ENCODE results near the gene EEPD1. TPM values are rescaled to one million over a fixed set of nuclear protein-coding genes. Genes with fewer than 3 reads are reported as not detected.

Gene EEPD1
- total RNA-seq, 1 donor from 2014 or later = 0.64 TPM

DNA sequence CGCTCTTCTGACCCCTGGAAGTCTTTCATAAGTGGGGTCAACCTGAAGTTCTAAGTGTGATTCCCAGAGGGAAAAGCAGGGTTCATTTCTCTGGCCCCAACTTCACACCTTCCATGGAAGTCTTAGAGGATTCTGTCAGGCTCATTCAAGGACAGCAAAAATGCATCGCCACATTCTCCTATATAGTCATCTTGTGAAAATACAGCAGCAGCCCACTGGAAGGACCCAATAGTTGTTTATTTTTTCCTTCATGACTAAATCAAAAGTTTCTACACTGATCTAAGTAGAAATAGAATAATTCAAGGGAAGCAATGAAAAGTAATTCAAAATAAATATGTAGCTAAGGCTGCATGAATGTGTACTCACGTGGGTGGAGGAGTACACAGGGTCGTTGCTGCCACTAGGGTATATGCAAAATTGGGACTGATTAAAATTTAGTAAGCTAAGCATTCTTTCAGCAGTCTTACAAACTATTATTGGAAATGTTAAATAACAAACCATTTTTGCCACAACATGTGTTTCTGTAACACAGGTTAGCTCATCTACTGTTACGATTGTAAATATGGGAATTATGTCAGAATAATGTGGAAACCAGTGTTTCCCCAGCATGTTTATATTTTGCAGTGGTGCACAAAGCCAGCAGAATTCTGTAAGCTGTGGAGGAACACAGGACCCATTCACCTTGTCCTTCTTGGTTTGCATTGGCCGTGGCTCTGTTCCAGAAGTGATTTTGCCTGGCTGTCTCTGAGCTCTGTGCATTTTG, 33.5 kb downstream of the EEPD1 start:
- no peaks in the 10 kb centered on the region for H3K36me3 Mint-ChIP-seq (ENCODE audit: low read depth)
- TF ChIP-seq, protein P1, sequence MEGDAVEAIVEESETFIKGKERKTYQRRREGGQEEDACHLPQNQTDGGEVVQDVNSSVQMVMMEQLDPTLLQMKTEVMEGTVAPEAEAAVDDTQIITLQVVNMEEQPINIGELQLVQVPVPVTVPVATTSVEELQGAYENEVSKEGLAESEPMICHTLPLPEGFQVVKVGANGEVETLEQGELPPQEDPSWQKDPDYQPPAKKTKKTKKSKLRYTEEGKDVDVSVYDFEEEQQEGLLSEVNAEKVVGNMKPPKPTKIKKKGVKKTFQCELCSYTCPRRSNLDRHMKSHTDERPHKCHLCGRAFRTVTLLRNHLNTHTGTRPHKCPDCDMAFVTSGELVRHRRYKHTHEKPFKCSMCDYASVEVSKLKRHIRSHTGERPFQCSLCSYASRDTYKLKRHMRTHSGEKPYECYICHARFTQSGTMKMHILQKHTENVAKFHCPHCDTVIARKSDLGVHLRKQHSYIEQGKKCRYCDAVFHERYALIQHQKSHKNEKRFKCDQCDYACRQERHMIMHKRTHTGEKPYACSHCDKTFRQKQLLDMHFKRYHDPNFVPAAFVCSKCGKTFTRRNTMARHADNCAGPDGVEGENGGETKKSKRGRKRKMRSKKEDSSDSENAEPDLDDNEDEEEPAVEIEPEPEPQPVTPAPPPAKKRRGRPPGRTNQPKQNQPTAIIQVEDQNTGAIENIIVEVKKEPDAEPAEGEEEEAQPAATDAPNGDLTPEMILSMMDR (IDR thresholded peaks at IDR 0.05) = no peak
- H3K9me3 Mint-ChIP-seq = no peaks in the 10 kb centered on the region
- H3K27me3 Mint-ChIP-seq = peaks cover 7% of the 10 kb centered on the region
- DNase-seq (no peak), ATAC-seq (ENCODE audit: low read depth) (no peak)
- ChIA-PET CTCF (no interaction called here), POLR2A (no interaction called here)
- intact Hi-C loops (cut with micrococcal nuclease) = no loop called here
- peaks cover 7% of the 10 kb centered on the region for H3K4me1 Mint-ChIP-seq
- H3K4me3 Mint-ChIP-seq = no peak overlapping the region
- H3K27ac Mint-ChIP-seq = no peak overlapping the region

DNA sequence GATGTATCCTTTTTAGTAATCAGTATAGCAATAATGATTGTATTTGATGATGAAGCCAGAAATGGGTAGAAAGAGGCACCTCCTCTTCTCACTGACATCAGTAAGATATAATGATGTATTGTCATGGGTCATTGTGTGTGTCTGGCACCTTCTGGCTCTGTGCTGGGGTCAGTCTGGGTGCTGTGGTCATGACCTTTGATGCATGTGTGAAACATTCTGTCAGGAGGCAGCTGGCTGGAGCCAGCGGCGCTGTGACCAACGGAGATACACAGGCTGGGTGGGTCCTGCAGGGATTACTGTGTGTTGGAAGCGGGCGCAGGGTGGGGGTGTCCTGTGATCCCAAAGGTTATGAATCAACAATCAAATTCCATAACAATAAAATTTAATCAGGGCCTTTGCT, 35.2 kb downstream of the EEPD1 start:
- no peak for DNase-seq
- intact Hi-C loops (cut with micrococcal nuclease) = no loop called here
- POLR2A ChIA-PET = no interaction called here
- H3K9me3 Mint-ChIP-seq = no peaks in the 10 kb centered on the region
- ATAC-seq (ENCODE audit: low read depth) = no peak
- H3K4me3 Mint-ChIP-seq = no peak overlapping the region
- H3K4me1 Mint-ChIP-seq = peaks cover 19% of the 10 kb centered on the region
- no peaks in the 10 kb centered on the region for H3K36me3 Mint-ChIP-seq (ENCODE audit: low read depth)
- TF ChIP-seq, protein P1 (IDR thresholded peaks at IDR 0.05) = no peak
- H3K27ac Mint-ChIP-seq = no peak overlapping the region
- H3K27me3 Mint-ChIP-seq = peaks cover 7% of the 10 kb centered on the region
- CTCF ChIA-PET = no interaction called here

DNA sequence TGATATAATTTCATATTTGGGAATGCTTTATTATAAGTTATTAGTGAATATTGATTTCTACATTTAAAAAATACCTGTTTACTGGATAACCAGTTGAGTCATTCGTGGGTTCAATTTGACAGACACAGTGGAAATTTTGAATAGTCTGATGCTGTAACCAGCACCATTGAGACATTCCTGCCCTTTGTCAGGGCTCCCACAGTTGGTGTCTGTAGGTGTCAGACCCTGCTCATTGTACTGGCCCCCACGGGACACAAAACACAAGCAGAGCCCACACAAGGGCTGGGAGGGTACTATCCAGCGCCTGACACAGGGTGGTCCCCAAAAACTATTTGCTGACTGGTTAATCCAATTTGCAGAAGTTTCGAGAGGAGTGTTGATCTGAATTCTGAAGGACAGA, 35.9 kb downstream of the EEPD1 start:
- TF ChIP-seq, protein P1 (IDR thresholded peaks at IDR 0.05) = no peak
- ATAC-seq (ENCODE audit: low read depth) (no peak), DNase-seq (no peak)
- Mint-ChIP-seq H3K4me1 (peaks cover 19% of the 10 kb centered on the region), H3K27ac (no peak overlapping the region), H3K27me3 (peaks cover 7% of the 10 kb centered on the region), H3K4me3 (no peak overlapping the region), H3K36me3 (ENCODE audit: low read depth) (no peaks in the 10 kb centered on the region), H3K9me3 (no peaks in the 10 kb centered on the region)
- POLR2A ChIA-PET = no interaction called here
- CTCF ChIA-PET = no interaction called here
- intact Hi-C loops (cut with micrococcal nuclease) = no loop called here

DNA sequence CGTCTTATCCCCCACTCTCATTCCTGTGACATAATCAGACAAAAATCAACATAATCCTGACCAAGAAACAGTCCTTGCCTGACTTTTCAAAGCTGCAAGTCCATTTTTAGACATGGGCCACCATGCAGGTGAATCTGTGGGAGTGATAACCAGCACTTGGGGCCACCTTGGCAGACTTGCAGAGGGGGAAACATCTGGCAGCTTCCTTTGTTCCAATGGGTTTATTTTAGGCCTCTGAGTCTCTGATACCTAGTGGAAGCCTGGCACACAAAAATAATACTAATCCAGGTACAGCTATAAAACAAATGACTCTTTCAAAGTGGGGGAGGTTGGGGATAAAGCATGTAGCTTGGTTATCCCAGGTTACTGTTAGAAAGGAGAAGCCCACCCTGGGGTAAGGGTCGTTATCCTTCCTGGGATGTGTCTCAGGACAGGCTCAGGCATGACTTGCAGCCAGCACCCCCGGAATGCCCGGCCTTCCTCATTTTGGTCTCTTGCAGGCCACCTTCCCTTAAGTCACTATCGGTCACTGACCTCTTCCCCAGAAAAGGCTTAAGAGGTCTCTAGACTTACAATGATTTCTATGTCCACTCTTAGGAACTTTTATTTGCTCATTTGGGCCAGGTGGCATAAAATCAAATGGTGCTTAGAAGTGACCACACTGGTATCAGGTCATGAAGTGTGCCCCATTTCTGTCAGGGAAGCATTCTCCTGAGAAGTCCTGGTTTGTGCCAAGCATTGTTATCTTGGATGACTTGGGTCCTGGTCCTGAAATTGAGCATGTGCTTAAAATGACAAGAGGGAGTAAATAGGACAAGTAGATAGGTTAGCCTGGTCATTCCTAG, 37.6 kb downstream of the EEPD1 start:
- H3K9me3 Mint-ChIP-seq = no peaks in the 10 kb centered on the region
- H3K36me3 Mint-ChIP-seq (ENCODE audit: low read depth) = no peaks in the 10 kb centered on the region
- CTCF ChIA-PET = no interaction called here
- TF ChIP-seq, protein P1 (IDR thresholded peaks at IDR 0.05) = no peak
- POLR2A ChIA-PET = no interaction called here
- no peak overlapping the region for H3K27ac Mint-ChIP-seq
- DNase-seq = no peak
- H3K4me1 Mint-ChIP-seq = peaks cover 19% of the 10 kb centered on the region
- no peak for ATAC-seq (ENCODE audit: low read depth)
- intact Hi-C loops (cut with micrococcal nuclease) = no loop called here
- H3K27me3 Mint-ChIP-seq = peaks cover 5% of the 10 kb centered on the region
- no peak overlapping the region for H3K4me3 Mint-ChIP-seq

DNA sequence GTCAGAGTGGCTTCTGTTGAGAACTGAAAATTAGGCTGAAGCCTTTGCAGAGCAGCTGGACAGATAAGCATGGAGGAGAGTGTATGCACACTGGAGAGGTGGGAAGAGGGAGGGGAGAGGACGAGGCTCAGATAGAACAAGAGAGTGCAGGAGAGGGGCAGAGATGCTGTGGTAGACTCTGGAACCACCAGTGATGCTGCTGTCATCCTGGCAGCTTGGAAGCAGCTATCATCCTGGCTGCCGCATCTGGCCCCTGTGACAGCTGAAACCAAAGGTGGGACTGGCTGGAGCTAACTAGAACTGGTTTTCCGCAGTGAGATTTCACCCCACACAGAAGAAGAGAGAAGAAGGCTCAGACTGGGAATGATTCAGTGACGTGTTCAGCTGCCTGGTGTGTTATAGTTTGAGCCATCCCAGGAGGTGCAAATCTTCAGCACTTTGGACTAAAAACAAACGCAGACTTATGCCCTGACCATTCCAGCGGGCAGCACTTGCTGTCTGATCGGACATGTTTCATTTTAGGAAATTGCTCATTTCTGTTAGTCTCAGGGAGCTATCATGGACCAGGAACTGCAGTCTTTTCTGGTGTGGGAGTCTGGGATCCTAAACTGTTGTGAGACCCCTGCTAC, 38.4 kb downstream of the EEPD1 start:
- ATAC-seq (ENCODE audit: low read depth) = no peak
- TF ChIP-seq, protein P1 (IDR thresholded peaks at IDR 0.05) = no peak
- intact Hi-C loops (cut with micrococcal nuclease) = no loop called here
- Mint-ChIP-seq H3K4me1 (peaks cover 19% of the 10 kb centered on the region), H3K4me3 (peak overlapping the region; percentile 33), H3K27ac (no peak overlapping the region), H3K9me3 (no peaks in the 10 kb centered on the region), H3K27me3 (peaks cover 5% of the 10 kb centered on the region), H3K36me3 (ENCODE audit: low read depth) (no peaks in the 10 kb centered on the region)
- ChIA-PET CTCF (no interaction called here), POLR2A (no interaction called here)
- DNase-seq = no peak
